A549 (cell line): ENCODE data around the gene PDZD7.

ENCODE experiments used
- MYC ChIP-seq: IDR thresholded peaks from 2 replicates; pipeline ENCODE4 v1.6.1; 2012; ENCODE audit warnings: mild to moderate bottlenecking, inconsistent platforms, low read length, improper control_type of control experiment, borderline replicate concordance
- ZFP36 ChIP-seq: fragments of 450-650 bp; IDR thresholded peaks from 2 replicates; pipeline ENCODE4 v1.6.1; 2014; ENCODE audit warnings: borderline replicate concordance; ENCODE audit not compliant: partially characterized antibody

- TF ChIP-seq ZFP36 (no peak), MYC (no peak)
These were observed 9.1 kb upstream of the PDZD7 start for GRCh38 chr10:101040061-101040460.
